BLaER1 (cell line): ENCODE results near the gene AKAP12.
"Not testable (repeated sequence)": the region's sequence is repeated elsewhere in the genome, so short reads cannot be mapped to it uniquely, and the experiment has no call there.

Experiments used
- H3K27ac ChIP-seq: shearing (Covaris generic); formaldehyde crosslinking; 2 replicates; pipeline ENCODE4 v1.8.1; 2022
- H3K27me3 ChIP-seq: shearing (Covaris generic); formaldehyde crosslinking; 2 replicates; pipeline ENCODE4 v1.8.1; 2022
- H3K36me3 ChIP-seq: shearing (Covaris generic); formaldehyde crosslinking; 2 replicates; pipeline ENCODE4 v1.8.1; 2022
- H3K4me1 ChIP-seq: shearing (Covaris generic); formaldehyde crosslinking; 2 replicates; pipeline ENCODE4 v1.8.1; 2022
- H3K4me2 ChIP-seq: shearing (Covaris generic); formaldehyde crosslinking; 2 replicates; pipeline ENCODE4 v1.8.1; 2022
- H3K4me3 ChIP-seq: shearing (Covaris generic); formaldehyde crosslinking; 2 replicates; pipeline ENCODE4 v1.8.1; 2022
- H3K9ac ChIP-seq: shearing (Covaris generic); formaldehyde crosslinking; 2 replicates; pipeline ENCODE4 v1.8.1; 2022
- H3K9me3 ChIP-seq: shearing (Covaris generic); formaldehyde crosslinking; 2 replicates; pipeline ENCODE4 v1.8.1; 2022
- H4K20me1 ChIP-seq: shearing (Covaris generic); formaldehyde crosslinking; 2 replicates; pipeline ENCODE4 v1.8.1; 2022
- Cebpa-rat ChIP-seq: shearing (Covaris generic); IDR thresholded peaks from 2 replicates; pipeline ENCODE4 v1.8.1; 2022

AKAP12 gene

DNA sequence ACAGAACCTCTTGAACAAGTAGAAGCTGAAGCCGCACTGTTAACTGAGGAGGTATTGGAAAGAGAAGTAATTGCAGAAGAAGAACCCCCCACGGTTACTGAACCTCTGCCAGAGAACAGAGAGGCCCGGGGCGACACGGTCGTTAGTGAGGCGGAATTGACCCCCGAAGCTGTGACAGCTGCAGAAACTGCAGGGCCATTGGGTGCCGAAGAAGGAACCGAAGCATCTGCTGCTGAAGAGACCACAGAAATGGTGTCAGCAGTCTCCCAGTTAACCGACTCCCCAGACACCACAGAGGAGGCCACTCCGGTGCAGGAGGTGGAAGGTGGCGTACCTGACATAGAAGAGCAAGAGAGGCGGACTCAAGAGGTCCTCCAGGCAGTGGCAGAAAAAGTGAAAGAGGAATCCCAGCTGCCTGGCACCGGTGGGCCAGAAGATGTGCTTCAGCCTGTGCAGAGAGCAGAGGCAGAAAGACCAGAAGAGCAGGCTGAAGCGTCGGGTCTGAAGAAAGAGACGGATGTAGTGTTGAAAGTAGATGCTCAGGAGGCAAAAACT is 111.5 kb downstream of the AKAP12 start:
- Histone ChIP-seq H3K36me3 (peaks cover 98% of the 10 kb centered on the region), H3K4me3 (no peak overlapping the region), H3K4me2 (no peak overlapping the region), H3K27ac (no peak overlapping the region), H3K9ac (no peak overlapping the region), H3K27me3 (no peaks in the 10 kb centered on the region), H3K4me1 (no peaks in the 10 kb centered on the region), H4K20me1 (peaks cover 98% of the 10 kb centered on the region), H3K9me3 (no peaks in the 10 kb centered on the region)
- TF ChIP-seq Cebpa-rat = no peak

DNA sequence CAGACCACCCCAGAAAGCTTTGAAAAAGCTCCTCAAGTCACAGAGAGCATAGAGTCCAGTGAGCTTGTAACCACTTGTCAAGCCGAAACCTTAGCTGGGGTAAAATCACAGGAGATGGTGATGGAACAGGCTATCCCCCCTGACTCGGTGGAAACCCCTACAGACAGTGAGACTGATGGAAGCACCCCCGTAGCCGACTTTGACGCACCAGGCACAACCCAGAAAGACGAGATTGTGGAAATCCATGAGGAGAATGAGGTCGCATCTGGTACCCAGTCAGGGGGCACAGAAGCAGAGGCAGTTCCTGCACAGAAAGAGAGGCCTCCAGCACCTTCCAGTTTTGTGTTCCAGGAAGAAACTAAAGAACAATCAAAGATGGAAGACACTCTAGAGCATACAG is 112.0 kb downstream of the AKAP12 start:
- Histone ChIP-seq H3K9ac (no peak overlapping the region), H3K27ac (no peak overlapping the region), H3K4me2 (no peak overlapping the region), H3K4me3 (no peak overlapping the region), H4K20me1 (peaks cover 98% of the 10 kb centered on the region), H3K27me3 (no peaks in the 10 kb centered on the region), H3K36me3 (peaks cover 98% of the 10 kb centered on the region), H3K9me3 (no peaks in the 10 kb centered on the region), H3K4me1 (no peaks in the 10 kb centered on the region)
- no peak for TF ChIP-seq Cebpa-rat

DNA sequence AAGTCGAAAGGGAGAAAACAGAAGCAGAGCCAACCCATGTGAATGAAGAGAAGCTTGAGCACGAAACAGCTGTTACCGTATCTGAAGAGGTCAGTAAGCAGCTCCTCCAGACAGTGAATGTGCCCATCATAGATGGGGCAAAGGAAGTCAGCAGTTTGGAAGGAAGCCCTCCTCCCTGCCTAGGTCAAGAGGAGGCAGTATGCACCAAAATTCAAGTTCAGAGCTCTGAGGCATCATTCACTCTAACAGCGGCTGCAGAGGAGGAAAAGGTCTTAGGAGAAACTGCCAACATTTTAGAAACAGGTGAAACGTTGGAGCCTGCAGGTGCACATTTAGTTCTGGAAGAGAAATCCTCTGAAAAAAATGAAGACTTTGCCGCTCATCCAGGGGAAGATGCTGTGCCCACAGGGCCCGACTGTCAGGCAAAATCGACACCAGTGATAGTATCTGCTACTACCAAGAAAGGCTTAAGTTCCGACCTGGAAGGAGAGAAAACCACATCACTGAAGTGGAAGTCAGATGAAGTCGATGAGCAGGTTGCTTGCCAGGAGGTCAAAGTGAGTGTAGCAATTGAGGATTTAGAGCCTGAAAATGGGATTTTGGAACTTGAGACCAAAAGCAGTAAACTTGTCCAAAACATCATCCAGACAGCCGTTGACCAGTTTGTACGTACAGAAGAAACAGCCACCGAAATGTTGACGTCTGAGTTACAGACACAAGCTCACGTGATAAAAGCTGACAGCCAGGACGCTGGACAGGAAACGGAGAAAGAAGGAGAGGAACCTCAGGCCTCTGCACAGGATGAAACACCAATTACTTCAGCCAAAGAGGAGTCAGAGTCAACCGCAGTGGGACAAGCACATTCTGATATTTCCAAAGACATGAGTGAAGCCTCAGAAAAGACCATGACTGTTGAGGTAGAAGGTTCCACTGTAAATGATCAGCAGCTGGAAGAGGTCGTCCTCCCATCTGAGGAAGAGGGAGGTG is 112.9 kb downstream of the AKAP12 start:
- no peak overlapping the region for H3K27ac ChIP-seq
- no peaks in the 10 kb centered on the region for H3K9me3 ChIP-seq
- no peak overlapping the region for H3K4me2 ChIP-seq
- peaks cover 96% of the 10 kb centered on the region for H3K36me3 ChIP-seq
- no peak overlapping the region for H3K4me3 ChIP-seq
- H4K20me1 ChIP-seq = peaks cover 95% of the 10 kb centered on the region
- TF ChIP-seq Cebpa-rat = no peak
- no peaks in the 10 kb centered on the region for H3K27me3 ChIP-seq
- H3K9ac ChIP-seq = no peak overlapping the region
- H3K4me1 ChIP-seq = no peaks in the 10 kb centered on the region

DNA sequence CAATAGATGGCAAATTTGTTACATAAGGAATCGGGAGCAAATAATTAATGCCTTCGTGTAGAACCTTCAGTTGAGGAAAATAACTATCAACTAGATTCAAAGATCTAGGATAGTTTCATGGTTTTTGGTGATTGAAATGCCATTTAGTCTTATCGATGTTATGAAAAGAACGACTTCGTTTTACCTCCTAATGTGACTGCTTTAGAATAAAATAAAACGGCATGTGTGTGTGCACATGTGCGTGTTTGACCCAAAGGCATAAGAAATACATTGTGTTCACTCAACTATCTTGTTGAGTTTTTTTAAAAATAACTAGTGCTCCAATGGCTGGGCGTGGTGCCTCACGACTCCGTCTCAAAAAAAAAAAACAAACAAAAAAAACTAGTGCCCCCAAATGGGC is 114.0 kb downstream of the AKAP12 start:
- Histone ChIP-seq H3K9ac (no peak overlapping the region), H3K36me3 (peaks cover 99% of the 10 kb centered on the region), H4K20me1 (peaks cover 97% of the 10 kb centered on the region), H3K9me3 (no peaks in the 10 kb centered on the region), H3K27me3 (no peaks in the 10 kb centered on the region), H3K4me3 (no peak overlapping the region), H3K4me1 (no peaks in the 10 kb centered on the region), H3K4me2 (no peak overlapping the region), H3K27ac (no peak overlapping the region)
- no peak for TF ChIP-seq Cebpa-rat

DNA sequence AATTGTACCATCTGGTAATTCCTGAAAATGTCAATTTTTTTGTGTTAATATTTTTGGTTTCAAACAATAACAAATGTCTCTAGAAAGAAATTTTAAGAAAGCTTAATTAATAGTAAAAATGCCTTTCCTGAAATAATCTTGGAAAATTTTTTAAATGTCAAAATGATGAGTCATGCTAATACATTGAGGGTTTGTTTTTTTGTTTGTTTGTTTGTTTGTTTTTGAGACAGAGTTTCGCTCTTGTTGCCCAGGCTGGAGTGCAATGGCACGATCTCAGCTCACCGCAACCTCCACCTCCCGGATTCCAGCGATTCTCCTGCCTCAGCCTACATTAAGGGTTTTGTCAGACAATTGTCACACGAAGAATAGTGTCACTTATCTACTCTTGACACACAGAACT is 117.2 kb downstream of the AKAP12 start:
- not testable (repeated sequence) for H3K4me3 ChIP-seq, H3K9me3 ChIP-seq, H3K4me2 ChIP-seq, H3K4me1 ChIP-seq, H3K9ac ChIP-seq, H3K27me3 ChIP-seq, H3K27ac ChIP-seq
- H3K36me3 ChIP-seq = peaks cover 99% of the 10 kb centered on the region
- H4K20me1 ChIP-seq = peaks cover 85% of the 10 kb centered on the region

DNA sequence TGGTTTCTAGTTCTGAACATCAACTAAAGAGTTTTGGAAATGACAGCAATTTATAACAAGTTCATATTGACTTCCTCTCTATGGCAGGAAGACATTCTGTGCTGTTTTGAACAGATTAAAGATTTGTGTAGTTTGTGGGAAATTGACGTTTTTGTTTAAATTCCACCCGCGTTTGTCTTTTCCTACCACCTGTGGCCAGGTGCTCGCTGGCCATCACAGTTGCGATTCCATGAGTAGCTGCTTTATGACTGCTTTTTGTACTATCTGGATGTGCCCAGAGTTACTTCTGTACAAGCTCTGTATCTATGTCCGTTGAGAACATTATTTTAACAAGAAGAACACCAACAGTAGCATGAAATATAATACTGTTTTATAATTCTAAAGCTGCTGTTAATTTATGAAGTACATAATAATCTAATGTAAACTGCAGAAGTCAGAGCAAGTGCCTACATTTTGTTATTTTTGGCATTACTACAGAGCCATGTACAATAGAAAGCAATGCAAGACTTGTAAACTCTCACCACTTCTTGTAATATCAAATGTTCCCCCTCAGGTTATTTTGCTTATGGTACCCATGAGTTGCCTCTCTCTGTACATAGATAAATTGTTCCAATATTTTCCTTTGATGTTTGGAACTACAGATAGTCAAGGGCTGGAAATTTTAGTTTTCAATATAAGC is 118.1 kb downstream of the AKAP12 start:
- H3K9me3 ChIP-seq = no peaks in the 10 kb centered on the region
- H3K27me3 ChIP-seq = no peaks in the 10 kb centered on the region
- H3K4me1 ChIP-seq = no peaks in the 10 kb centered on the region
- H3K36me3 ChIP-seq = peaks cover 99% of the 10 kb centered on the region
- H3K9ac ChIP-seq = no peak overlapping the region
- H4K20me1 ChIP-seq = peaks cover 76% of the 10 kb centered on the region
- H3K4me3 ChIP-seq = no peak overlapping the region
- TF ChIP-seq Cebpa-rat = no peak
- no peak overlapping the region for H3K4me2 ChIP-seq
- H3K27ac ChIP-seq = no peak overlapping the region

DNA sequence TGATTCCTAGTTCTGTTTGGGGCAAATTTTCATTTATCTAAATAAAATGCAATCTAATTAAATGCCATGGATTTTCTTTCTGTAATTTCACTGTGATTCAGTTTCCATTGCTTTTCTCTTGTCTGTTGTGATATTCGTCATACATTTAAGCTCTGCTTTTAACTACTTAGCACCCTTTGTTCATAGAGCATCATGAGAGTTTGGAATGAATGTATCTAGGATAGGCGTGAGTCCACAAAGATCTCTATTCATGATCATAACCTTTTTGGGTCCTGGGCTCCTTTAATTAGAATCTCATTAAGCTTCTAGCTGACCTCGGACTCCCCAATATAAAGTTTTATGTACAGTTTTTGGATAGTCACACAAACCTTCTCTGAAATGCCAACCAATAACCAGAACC is 118.7 kb downstream of the AKAP12 start:
- Histone ChIP-seq H4K20me1 (peaks cover 70% of the 10 kb centered on the region), H3K4me3 (no peak overlapping the region), H3K4me1 (no peaks in the 10 kb centered on the region), H3K36me3 (peaks cover 94% of the 10 kb centered on the region), H3K4me2 (no peak overlapping the region), H3K9me3 (no peaks in the 10 kb centered on the region), H3K9ac (no peak overlapping the region), H3K27me3 (no peaks in the 10 kb centered on the region), H3K27ac (no peak overlapping the region)
- no peak for TF ChIP-seq Cebpa-rat

DNA sequence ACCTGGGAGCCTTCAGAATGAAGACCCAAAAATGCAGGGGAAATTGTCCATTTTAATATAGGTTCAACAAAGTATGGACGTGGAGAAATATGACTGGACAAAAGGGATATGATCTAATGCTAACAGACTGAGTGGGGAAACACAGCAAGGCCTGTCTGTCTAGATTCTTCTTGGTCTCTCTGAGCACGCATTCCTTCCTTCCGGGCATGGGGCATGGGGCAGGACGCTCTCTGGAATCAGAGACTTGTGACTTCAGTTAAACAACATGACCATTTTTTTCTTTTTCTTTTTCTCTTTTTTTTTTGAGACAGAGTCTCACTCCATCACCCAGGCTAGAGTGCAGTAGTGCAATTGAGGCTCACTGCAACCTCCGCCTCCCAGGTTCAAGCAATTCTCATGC is 119.7 kb downstream of the AKAP12 start:
- H3K9ac ChIP-seq = no peak overlapping the region
- no peak overlapping the region for H3K4me2 ChIP-seq
- no peaks in the 10 kb centered on the region for H3K27me3 ChIP-seq
- peaks cover 84% of the 10 kb centered on the region for H3K36me3 ChIP-seq
- H3K4me3 ChIP-seq = no peak overlapping the region
- TF ChIP-seq Cebpa-rat = no peak
- H4K20me1 ChIP-seq = peaks cover 66% of the 10 kb centered on the region
- H3K9me3 ChIP-seq = no peaks in the 10 kb centered on the region
- H3K27ac ChIP-seq = no peak overlapping the region
- no peaks in the 10 kb centered on the region for H3K4me1 ChIP-seq

- no peak overlapping the region for H3K27ac ChIP-seq
- H3K36me3 ChIP-seq = peaks cover 79% of the 10 kb centered on the region
- H3K4me1 ChIP-seq = no peaks in the 10 kb centered on the region
- no peak overlapping the region for H3K4me2 ChIP-seq
- H3K27me3 ChIP-seq = no peaks in the 10 kb centered on the region
- no peaks in the 10 kb centered on the region for H3K9me3 ChIP-seq
- H3K4me3 ChIP-seq = no peak overlapping the region
- TF ChIP-seq Cebpa-rat = no peak
- H3K9ac ChIP-seq = no peak overlapping the region
- H4K20me1 ChIP-seq = peaks cover 72% of the 10 kb centered on the region
Measured at GRCh38 chr6:151365233-151365632, 125.5 kb downstream of the AKAP12 start.

DNA sequence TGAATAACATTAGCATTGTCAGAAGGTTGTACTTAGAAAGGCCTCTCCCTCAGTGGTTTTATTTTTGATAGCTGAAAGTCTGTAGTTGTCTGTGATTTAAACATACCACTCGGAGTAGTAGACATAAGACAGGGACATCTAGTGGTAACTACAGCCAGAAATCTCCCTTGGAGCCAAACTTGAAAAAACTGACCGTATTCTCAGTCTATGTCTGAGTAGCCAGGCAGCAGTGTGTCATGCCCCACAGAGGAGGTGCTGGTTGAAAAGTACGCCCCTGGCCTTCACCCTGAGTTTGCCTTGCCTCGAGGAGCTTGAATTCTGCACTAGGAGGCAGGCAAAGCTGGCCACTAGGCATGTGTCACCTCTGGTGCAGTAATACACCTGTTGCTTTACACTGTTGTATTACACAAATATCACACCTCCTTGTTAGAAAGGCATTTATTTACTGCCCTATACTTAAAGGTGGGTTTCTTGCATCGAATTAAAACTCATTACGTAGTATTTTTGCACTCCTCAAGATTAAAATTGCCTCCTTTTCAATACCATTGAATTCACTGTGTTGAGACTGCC is 130.8 kb downstream of the AKAP12 start:
- H3K36me3 ChIP-seq = peaks cover 76% of the 10 kb centered on the region
- no peaks in the 10 kb centered on the region for H3K9me3 ChIP-seq
- H3K9ac ChIP-seq = no peak overlapping the region
- H3K4me3 ChIP-seq = no peak overlapping the region
- TF ChIP-seq Cebpa-rat = no peak
- no peaks in the 10 kb centered on the region for H3K27me3 ChIP-seq
- no peak overlapping the region for H3K4me2 ChIP-seq
- peaks cover 33% of the 10 kb centered on the region for H3K4me1 ChIP-seq
- H3K27ac ChIP-seq = no peak overlapping the region
- peaks cover 92% of the 10 kb centered on the region for H4K20me1 ChIP-seq
